ENCODE data around the gene SPRYD4.
"Not testable (repeated sequence)": the region's sequence is repeated elsewhere in the genome, so short reads cannot be mapped to it uniquely, and the experiment has no call there.

Gene SPRYD4

DNA sequence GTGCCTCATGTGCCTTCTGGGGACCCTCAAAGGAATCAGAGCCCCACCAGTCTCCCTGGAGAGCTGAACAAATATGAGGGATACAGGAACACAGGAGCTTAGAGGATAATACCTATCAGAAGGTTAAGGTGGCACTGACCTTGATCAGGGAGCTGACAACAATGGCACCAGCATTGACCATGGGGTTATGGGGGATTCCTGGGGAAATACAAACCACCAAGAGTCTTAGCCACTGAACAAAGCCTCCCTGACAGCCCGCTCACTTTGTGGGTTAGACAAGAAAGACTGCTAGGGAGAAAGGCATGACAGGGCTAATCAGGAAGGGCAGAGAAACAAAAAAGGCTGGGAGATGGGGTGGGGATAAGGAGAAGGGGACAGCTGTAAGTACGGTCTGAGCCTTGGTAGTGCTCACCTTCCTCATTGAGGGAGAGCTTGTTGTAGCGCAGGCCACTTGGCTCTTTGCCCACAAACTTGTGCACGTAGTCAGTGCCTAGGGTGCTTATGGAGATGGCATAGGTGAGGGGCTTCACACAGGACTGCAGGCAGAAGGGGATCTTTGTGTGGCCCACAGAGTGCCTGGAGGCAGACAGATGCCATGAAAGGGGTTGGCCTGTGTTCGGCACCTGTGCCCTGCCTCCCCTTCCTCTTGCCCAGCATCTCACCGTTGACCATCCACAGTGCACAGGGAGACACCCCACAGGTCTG lies 9.3 kb downstream of the SPRYD4 start:
- DNase-seq: no peak

DNA sequence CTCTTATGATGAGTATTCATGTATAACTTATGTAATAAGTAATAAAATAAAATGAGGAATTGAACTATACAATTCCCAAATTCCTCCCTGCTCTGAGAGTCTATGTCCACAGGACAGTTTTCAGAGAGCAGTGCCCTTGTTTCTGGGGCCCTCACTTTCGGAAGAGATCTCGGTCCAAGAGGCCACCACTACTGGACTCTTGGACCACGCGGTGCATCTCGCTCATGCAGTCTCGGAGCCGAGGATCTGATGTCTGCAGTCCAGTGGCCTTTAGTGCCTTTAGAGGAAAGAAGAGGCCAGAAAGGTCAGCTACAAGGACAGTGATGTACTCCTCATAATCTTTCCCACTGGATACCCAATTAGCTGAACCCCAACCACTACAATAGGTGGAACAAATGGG lies 11.2 kb downstream of the SPRYD4 start:
- no peak for DNase-seq

DNA sequence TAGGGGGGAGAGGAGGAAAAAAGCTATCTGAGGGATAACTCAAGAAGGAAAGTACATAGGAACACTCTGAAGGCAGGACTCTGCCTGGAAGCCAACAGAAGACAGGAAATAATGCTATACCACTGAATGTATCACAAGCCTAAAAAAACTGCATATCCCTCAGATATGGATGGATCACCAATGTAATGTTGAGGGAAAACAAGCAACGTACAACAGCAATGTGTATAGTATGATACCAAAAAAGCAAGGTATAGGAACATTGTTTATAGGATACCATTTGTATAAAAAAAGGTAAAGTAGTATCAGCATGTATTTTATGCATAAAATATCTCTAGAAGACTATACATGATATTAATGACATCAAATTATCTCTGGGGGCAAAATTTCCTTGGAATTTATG lies 16.2 kb downstream of the SPRYD4 start:
- DNase-seq: no peak

DNA sequence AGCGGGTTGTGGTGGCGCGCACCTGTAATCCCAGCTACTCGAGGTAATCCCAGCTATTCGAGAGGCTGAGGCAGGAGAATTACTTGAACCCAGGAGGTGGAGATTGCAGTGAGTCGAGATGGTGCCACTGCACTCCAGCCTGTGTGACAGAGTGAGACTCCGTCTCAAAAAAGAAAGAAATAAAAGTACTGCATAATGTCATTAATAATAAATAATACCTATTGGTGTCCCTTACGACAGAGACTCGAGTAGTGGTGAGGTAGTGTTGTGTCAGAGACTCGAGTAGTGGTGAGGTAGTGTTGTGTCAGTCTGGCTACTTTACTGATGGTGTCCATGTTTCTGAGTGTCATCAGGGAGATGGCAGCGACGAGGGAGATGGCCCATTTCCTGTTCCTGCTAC lies 18.3 kb downstream of the SPRYD4 start:
- no peak for DNase-seq

DNA sequence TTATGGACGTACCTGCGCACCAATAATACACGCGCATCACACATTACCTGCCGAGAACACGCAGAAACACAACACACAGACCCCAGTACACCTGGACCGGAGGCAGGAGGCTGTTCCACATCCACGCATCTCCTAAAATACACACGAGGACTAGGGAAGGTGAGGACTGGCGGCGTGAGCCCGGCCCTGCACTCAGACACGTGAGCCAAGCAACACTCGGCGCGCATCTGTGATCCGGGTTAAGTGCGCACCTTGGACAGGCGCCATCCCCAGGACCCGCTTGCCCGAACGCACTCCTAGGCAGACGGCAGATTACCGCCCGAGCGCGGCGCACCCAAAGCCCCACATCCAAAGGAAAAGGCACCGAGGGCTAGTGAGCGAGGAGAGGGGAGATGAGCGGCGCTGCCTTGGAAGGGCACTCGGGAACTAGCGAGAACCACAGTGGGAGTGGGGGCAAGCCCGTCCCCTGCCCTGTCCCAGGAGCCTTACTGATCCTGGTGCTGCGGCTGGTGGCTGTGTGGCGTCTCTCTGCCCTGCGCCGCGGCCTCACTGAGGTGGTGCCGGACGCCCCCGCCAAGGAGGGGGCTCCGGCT lies 19.2 kb downstream of the SPRYD4 start:
- peak; percentile 10 for DNase-seq

DNA sequence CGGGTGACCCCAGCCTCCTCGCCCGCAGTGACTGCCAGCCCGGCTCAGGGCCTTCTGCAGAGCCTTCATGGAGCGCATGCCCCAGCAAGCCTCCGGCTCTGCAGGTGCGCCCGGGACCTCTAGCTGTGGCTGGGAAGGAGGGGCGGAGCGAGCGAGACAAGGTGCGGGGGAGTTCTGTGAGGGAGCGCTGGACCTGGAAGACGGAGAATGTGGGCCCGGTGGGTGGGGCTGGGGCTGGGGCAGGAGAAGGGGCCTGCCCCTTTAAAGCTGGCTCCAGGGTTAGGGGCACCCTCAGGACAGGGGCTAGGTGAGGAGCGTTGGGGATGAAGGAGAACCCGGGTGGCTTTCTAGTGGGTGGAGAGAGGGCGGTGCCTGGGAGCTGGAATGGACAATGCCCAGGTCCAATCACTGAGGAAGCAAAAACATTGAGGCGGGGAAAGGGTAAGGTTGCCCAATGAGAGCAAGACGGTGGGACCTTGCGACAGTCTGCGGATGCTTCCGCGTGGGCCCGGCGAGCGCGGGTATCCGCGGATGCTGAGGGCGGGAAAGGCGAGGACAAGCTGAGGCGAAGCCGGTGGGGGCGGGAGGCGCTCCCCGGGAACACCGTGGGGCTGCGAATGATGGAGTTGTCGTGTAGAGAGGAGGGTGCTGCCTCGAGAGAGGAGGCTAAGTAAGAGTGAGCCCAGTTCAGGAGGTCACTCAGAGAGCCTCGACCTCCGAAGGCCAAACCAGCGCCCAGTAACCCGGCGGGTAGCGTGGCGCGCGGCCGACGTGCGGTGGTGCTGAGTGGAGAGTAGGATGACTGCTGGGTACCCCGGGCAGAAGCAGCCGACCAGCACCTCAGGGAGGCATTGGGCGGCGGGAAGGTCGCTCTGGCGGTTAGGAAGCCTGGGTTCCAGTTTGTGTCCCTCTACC lies 19.9 kb downstream of the SPRYD4 start, which contains the start of gene GLS2:
GLS2 (minus strand) TSS at position 121 of the 915 bp plus-strand sequence; CDS start at position 78, 43 bp downstream.
- DNase-seq: peak; percentile 86

DNA sequence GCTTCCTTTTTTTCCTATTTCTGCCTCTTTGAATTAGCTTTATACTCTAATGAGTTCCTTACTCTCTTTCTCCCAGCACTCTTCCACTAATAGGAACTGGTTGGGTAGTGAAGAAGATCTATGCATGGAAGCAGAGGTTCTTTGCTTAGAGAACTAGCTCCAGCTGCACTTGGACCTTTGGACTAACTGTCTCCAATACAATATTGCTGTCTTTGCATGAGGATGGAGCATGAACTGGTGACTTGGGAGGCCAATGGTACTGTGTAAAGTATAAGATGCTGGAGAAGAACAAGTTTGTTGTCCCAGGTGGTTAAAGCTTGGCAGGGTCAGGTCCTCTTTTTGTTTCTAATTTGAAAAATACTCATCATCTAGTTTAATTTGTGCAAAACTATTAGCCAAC lies 22.0 kb downstream of the SPRYD4 start:
- DNase-seq: no peak

DNA sequence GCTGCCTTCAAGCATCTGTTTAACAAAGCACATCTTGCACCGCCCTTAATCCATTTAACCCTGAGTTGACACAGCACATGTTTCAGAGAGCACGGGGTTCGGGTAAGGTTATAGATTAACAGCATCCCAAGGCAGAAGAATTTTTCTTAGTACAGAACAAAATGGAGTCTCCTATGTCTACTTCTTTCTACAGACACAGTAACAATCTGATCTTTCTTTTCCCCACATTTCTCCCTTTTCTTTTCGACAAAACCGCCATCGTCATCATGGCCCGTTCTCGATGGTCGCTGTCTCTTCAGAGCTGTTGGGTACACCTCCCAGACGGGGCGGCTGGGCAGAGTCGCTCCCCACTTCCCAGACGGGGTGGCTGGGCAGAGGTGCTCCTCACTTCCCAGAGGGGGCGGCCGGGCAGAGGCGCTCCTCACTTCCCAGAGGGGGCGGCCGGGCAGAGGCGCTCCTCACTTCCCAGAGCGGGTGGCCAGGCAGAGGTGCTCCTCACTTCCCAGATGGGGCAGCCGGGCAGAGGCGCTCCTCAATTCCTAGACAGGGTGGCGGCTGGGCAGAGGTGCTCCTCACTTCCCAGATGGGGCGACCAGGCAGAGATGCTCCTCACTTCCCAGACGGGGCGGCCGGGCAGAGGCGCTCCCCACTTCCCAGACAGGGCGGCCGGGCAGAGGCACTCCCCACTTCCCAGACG lies 25.2 kb downstream of the SPRYD4 start:
- not testable (repeated sequence) for DNase-seq

DNA sequence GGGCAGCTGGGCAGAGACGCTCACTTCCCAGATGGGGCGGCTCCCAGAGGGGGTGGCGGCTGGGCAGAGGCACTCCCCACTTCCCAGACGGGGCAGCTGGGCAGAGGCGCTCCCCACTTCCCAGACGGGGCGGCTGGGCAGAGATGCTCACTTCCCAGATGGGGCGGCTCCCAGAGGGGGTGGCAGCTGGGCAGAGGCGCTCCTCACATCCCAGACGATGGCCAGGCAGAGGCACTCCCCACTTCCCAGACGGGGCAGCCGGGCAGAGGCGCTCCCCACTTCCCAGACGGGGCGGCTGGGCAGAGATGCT lies 25.7 kb downstream of the SPRYD4 start:
- DNase-seq: not testable (repeated sequence)

DNA sequence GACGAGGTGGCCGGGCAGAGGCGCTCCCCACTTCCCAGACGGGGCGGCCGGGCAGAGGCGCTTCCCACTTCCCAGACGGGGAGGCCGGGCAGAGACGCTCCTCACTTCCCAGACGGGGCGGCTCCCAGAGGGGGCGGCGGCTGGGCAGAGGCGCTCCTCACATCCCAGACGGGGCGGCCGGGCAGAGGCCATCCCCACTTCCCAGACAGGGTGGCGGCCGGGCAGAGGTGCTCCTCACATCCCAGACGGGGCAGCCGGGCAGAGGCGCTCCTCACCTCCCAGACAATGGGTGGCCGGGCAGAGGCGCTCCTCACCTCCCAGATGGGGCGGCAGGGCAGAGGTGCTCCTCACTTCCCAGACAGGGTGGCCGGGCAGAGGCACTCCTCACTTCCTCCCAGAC lies 26.1 kb downstream of the SPRYD4 start:
- not testable (repeated sequence) for DNase-seq

DNA sequence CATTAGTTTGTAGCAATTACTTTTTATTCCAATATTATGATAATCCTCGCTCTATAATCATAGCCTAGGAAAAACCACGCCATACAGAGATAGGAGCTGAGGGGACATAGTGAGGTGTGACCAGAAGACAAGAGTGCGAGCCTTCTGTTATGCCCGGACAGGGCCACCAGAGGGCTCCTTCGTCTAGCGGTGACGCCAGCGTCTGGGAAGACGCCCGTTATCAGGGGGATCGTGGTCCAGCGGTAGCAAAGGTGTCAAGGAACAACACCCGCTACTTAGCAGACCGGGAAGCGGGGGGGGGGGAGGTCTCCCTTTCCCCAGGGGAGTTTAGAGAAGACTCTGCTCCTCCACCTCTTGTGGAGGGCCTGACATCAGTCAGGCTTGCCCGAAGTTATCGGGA lies 28.3 kb downstream of the SPRYD4 start:
- DNase-seq: peak; percentile 64

DNA sequence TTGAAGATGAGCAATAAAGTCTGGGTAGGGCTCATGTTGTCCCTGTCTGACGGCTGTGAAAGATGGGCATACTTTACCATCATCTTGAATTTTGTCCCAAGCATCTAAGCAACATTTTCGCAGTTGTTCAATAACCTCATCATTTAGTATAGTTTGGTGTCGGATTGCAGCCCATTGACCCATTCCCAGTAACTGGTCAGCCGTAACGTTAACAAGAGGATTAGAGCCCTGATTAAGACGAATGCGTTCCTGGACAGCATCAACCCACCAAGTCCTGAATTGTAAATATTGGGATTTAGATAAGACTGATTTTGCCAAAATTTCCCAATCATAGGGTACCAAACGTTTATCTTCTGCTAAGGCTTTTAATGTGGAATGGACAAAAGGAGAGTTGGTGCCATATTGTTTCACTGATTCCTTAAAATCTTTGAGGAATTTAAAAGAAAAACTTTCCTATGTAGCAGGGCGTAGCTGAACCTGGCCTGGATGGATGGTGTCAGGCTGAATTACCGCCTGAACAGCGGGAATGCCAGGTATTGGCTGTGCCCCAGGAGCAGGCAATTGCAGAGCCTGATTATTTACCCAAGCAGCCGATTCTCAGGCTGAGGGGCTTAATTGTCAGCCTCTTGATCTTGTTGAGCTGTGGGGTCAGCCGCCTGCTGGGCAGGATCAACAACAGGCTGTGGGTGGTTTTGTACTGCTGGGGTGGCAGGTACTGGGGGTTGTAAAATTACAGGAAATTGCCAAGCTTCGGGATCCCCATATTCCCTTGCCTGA lies 29.9 kb downstream of the SPRYD4 start:
- DNase-seq: not testable (repeated sequence)

DNA sequence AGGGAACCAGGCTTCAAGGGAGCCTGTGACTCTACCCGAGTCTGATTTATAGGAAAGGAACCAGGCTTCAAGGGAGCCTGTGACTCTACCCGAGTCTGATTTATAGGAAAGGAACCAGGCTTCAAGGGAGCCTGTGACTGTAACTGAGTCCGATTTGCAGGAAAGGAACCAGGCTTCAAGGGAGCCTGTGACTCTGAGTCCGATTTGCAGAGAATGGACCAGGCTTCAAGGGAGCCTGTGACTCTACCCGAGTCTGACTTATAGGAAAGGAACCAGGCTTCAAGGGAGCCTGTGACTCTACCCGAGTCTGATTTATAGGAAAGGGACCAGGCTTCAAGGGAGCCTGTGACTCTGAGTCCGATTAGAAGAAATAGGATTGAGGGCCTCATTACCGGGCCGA lies 31.1 kb downstream of the SPRYD4 start:
- DNase-seq: not testable (repeated sequence)

DNA sequence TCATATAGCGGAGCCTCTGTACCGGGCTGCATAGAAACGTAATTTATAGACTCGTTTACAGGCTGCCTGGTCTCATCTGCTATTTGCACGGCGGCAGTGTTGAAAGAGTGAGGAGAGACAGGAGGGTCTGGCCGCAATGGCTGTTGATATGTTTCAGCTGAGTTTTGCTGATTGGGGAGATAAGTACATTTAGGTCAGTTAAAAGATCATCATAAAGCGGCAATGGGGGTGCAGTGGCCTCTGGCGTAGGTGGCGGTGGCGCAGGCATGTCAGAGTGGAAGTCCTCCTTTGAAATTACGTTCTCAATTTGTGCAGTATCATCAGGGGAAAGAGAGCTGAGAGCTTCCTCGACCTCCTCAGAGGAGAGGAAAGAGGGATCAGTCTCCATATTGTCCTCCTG lies 31.5 kb downstream of the SPRYD4 start:
- not testable (repeated sequence) for DNase-seq

DNA sequence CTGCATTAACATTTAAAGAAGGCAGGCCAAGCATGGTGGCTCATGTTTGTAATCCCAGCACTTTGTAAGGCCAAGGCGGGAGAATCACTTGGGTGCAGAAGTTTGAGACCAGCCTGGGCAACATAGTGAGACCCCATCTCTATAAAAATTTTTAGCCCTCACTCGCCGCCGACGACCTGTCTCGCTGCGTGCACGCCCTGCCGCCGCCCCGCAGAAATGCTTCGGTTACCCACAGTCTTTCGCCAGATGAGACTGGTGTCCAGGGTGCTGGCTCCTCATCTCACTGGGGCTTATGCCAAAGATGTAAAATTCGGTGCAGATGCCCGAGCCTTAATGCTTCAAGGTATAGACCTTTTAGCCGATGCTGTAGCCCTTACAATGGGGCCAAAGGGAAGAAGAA lies 42.4 kb downstream of the SPRYD4 start:
- no peak for DNase-seq

DNA sequence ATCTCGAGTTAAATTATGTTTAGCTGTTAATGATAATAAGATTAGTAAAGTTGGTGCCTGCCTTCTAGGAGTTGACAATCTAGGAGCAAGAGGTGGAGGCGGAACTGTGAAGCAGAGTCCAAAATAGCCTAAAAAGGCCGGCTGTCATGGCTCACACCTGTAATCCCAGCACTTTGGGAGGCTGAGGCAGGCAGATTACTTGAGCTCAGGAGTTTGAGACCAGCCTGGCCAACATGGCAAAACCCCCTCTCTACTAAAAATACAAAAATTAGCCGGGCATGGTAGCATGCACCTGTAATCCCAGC lies 45.6 kb downstream of the SPRYD4 start:
- not testable (repeated sequence) for DNase-seq

DNA sequence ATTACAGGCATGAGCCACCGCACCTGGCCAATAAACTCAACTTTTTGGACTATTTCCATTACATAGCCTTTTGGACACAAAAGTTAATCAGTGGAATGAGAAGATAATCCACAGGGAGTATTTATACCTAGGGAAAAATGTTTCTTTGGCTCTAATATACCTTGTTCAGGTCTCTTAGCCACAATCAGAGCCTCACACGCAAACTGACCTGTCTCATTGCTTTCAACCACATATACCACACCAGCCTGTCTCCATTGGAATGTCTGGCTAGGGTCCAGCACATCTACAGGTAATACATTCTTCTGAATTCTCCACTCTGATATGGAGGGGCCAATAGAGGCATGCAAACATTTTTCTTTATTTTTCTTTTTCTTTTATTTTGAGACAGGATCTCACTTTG lies 49.5 kb downstream of the SPRYD4 start:
- no peak for DNase-seq

DNA sequence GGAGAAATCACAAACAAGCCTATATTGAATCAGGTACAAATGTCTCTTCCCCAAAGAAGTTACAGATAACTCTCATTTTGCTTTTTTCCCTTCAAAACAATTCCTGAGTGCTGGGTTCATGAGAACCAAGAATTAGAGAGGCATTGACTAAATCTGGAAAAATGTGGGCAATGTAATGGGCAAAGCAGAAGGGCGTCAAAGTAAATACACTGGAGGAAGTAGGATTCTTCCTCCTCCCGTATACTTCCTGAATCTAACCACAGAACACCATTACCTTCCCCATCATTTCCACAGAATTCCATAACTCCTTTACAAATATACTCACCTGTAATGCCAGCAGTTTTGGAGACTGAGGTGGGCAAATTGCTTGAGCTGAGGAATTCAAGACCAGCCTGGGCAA lies 50.2 kb downstream of the SPRYD4 start:
- DNase-seq: no peak

DNA sequence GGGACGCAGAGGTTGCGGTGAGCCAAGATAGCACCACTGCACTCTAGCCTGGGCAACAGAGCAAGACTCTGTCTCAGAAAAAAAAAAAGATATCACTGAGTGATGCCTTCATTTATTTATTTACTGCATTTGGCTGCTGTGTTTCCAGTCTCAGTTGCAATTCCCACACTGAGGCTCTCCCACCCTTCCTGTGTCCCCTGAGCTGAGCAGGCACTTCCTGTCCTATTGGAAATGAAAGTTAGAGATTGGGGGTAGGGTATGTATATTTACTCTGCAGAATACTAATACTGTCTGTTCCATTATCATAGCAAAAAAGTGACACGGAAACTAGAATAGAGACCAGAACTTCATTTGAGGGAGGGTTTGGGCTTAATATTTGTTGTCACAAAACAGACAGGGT lies 51.7 kb downstream of the SPRYD4 start:
- DNase-seq: no peak

DNA sequence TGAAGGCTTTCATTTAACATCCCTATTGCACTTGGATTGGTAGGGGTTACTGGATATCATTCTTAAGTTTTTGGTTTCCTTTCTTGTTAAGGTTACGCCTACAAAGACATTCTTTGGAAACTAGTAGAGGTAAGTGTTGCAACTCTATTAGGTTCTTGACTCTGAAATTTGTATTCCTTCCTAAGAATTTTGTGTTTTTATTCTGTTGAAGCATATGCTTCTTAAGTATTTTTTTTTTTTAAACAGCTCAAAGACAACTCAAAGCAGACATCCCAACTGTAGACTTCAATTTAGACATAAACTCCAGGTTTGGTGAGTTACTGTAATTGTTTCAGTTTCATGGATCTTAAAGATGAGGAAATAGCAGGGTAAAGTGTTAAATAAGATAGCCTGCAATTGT lies 52.1 kb downstream of the SPRYD4 start:
- no peak for DNase-seq

DNA sequence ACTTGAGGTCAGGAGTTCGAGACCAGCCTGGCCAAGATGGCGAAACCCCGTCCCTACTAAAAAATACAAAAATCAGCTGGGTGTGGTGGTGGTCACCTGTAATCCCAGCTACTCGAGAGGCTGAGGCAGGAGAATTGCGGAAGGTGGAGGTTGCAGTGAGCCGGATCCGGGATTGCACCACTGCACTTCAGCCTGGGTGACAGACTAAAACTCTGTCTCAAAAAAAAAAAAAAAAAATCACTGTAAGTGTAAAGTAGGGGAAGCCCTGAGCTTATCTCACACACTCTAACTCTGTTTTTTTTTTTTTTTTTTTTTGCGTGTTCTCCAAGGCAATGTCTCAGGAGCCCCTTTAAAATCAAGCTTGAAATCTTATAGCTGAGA lies 52.8 kb downstream of the SPRYD4 start:
- no peak for DNase-seq

DNA sequence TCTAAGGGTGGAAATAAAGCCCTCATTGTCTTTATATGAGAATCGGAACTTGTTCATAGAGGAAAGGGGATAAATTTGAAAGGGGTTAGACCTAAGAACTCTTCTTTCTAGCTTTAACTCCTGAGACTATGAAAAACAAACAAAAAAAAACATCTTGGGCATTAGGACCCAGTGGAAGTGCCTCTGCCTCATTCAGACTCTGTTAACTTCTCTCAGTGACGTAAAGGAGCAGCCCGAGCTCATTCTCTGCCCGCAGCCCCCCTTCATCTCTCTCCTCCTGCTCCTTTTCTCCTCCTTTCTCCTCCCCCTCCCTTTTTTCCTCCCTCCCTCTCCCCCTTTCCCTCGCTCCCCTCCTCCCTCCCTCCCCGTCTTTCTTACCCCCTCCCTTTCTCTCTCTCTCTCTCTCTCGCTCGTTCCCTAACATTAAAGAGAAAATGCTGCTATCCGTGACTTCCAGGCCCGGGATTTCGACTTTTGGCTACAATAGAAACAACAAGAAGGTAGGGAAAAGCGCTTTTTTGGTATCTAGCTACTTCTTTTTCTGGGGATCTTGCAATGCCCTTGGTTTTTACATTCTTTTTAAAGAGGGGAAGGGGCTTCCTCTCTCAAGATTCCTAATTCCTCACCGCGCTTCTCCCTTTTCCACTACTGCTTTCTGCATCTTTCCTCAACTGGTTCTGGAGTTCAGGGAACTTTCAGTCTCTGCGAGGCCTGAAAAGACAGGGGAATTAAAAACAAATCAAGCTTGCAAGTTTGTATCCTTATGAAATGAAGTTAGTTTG lies 53.4 kb downstream of the SPRYD4 start, which contains the start of gene RBMS2:
RBMS2 (plus strand) TSS at position 231 of the 782 bp plus-strand sequence; CDS start at position 435, 204 bp downstream.
- DNase-seq: peak; percentile 39
